Thoracic aorta (tissue), 2 donors: Measurements from ENCODE around the gene ITGAE. TPM values are rescaled to one million over a fixed set of nuclear protein-coding genes. Genes with fewer than 3 reads are reported as not detected.

Experiments used
- ATAC-seq: fragments of 150-250 bp; one replicate; pipeline ENCODE4 v1.8.0; 2017; ENCODE audit warnings: low read depth; ENCODE audit not compliant: insufficient number of reproducible peaks, low FRiP score
- DNase-seq: peaks from one replicate; pipeline ENCODE4 v3.0.0-alpha.2; 2020; ENCODE audit warnings: low spot score
- H3K27ac ChIP-seq, 2 donors: fragments of 200-600 bp; sonication (generic); 1 replicate in 1 of 2; 2 replicates in 1 of 2; pipeline ENCODE4 v1.5.1; 2016; ENCODE audit warnings: mild to moderate bottlenecking in 2 of 2, moderate library complexity in 2 of 2
- H3K27me3 ChIP-seq: fragments of 200-600 bp; sonication (generic); replicated peaks from 2 replicates; pipeline ENCODE4 v1.6.0; 2016; ENCODE audit warnings: mild to moderate bottlenecking; ENCODE audit not compliant: insufficient read depth
- H3K36me3 ChIP-seq: fragments of 200-600 bp; sonication (generic); one replicate; pipeline ENCODE4 v1.5.1; 2016
- H3K4me1 ChIP-seq, 2 donors: fragments of 200-600 bp; sonication (generic); 1 replicate in 1 of 2; 2 replicates in 1 of 2; pipeline versions ENCODE4 v1.5.1 to v1.6.0; 2016; ENCODE audit warnings: low read depth in 2 of 2, mild to moderate bottlenecking in 1 of 2; ENCODE audit not compliant: control insufficient read depth in 1 of 2
- H3K4me3 ChIP-seq: fragments of 200-600 bp; sonication (generic); 2 replicates; pipeline ENCODE4 v1.5.1; 2016; ENCODE audit warnings: mild to moderate bottlenecking
- H3K9me3 ChIP-seq: fragments of 200-600 bp; sonication (generic); 2 replicates; pipeline ENCODE4 v1.5.1; 2016
- total RNA-seq, 2 donors: library from RNA; depleted of rRNA; stranded (reverse); fragments of >200 nt; gene quantifications; one replicate each; pipeline versions ENCODE4 v1.1.0 to v1.2.3, GENCODE V29; 2016
- TF ChIP-seq, protein P1 (sequence below): fragments of 200-600 bp; sonication (generic); IDR thresholded peaks from one replicate; pipeline ENCODE4 v1.5.1; 2019; ENCODE audit warnings: antibody characterized with exemption

Gene ITGAE
- total RNA-seq, 2 donors from 2014 or later: 4.2 to 23.4 TPM

DNA sequence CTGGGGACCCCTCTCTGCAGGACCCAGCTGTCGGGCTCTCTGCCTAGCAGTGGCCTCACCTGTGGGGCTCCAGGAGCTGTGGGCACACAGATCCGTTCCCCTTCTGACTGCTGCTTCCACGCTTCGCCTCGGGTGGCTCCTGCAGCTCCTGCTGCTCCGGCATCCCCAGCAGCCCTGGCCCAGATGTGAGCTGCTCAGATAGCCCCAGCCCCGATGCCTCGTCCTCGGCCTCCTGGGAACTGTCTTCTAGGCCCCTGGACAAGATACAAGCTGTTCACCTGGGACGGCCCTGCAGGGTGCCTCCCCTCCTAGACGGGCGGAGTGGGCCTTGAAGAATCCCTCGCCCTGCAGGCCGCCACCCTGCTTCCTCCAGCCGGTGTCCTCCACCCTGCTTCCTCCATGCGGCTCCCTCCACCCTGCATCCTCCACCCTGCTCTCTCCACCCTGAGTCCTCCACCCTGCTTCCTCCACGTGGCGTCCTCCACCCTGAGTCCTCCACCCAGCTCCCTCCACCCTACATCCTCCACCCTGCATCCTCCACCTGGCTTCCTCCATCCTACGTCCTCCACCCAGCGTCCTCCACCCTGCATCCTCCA is 121.4 kb downstream of the ITGAE start:
- Histone ChIP-seq H3K27me3 (no peaks in the 10 kb centered on the region), H3K9me3 (no peaks in the 10 kb centered on the region), H3K4me1 (no peaks in the 10 kb centered on the region), H3K27ac (no peak overlapping the region), H3K36me3 (no peaks in the 10 kb centered on the region), H3K4me3 (no peak overlapping the region)
- ATAC-seq (no peak), DNase-seq (no peak)
- TF ChIP-seq, protein P1, sequence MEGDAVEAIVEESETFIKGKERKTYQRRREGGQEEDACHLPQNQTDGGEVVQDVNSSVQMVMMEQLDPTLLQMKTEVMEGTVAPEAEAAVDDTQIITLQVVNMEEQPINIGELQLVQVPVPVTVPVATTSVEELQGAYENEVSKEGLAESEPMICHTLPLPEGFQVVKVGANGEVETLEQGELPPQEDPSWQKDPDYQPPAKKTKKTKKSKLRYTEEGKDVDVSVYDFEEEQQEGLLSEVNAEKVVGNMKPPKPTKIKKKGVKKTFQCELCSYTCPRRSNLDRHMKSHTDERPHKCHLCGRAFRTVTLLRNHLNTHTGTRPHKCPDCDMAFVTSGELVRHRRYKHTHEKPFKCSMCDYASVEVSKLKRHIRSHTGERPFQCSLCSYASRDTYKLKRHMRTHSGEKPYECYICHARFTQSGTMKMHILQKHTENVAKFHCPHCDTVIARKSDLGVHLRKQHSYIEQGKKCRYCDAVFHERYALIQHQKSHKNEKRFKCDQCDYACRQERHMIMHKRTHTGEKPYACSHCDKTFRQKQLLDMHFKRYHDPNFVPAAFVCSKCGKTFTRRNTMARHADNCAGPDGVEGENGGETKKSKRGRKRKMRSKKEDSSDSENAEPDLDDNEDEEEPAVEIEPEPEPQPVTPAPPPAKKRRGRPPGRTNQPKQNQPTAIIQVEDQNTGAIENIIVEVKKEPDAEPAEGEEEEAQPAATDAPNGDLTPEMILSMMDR: no peak

DNA sequence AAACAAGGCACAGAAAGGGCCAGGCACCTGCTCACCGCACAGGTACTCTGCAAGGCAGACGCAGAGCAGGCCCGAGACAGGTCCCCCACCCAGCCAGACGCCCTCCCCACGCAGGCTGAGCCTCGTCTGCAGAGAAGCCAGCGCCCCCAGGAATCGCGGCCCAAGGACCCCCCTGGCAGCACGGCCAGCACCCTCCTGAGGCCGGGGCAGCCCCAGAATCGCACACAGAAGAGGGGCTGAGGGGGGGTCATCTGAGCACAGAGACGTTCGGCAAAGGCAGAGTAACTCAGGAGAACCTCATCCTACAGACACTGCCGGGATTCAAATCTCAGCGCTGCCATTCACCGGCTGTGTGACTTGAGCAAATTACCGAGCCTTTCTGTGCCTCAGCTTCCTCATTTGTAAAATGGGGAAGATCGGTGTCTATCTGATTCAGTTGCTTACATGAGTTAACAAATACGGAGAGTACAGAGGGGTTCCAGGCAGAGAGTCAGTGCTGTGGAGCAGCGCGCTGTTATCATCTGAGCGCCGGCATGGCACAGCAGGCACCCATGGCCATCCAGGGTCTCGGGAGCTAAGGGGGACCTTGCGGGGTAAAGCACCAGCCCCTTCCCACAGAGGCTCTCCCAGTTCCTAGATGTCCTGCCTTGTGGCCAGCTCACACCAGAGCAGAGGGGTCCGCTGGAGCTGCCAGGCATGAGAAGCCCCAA is 122.0 kb downstream of the ITGAE start:
- ATAC-seq (no peak), DNase-seq (no peak)
- no peak overlapping the region for H3K4me3 ChIP-seq
- H3K27ac ChIP-seq: no peak overlapping the region
- TF ChIP-seq, protein P1: no peak
- H3K27me3 ChIP-seq: no peaks in the 10 kb centered on the region
- H3K4me1 ChIP-seq: no peaks in the 10 kb centered on the region
- H3K9me3 ChIP-seq: no peaks in the 10 kb centered on the region
- H3K36me3 ChIP-seq: no peaks in the 10 kb centered on the region

DNA sequence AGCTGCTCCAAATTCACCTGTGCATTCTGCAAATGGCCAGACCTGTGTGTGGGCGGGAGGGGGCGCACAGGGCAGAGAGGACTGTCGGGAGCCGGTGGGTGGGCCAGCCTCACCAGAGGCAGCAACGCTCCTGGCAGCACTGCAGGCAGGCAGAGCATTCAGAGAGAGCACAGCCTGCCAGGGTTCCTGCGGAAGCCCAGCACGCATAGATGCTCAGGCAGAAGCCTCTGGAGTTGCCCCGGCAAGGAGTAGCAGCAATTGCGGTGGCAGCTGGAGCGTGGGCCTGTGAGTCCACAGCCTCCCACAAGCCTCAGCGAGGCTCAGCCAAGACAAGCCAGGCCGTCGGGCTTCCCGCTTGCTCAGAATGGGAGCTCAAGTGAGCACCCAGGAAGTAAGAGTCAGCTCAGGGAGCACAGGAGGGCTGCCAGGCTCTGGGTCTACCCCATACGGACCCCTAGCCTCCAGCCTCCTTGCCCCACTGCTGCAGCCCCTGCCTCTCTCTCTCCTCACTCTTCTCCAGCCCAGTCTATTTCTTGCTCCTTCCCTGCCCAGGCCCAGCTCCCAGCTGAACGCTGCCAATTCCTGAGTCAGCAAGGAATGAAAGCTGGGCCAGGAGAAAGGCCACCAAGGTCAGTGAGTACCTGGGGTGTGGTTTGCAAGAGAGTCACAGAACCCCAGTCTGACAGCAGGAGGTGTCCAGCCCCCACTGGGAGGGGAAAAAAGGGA is 122.7 kb downstream of the ITGAE start:
- Histone ChIP-seq H3K4me3 (no peak overlapping the region), H3K36me3 (no peaks in the 10 kb centered on the region), H3K9me3 (no peaks in the 10 kb centered on the region), H3K27ac (no peak overlapping the region), H3K4me1 (no peaks in the 10 kb centered on the region), H3K27me3 (no peaks in the 10 kb centered on the region)
- no peak for ATAC-seq
- TF ChIP-seq, protein P1: no peak
- no peak for DNase-seq

DNA sequence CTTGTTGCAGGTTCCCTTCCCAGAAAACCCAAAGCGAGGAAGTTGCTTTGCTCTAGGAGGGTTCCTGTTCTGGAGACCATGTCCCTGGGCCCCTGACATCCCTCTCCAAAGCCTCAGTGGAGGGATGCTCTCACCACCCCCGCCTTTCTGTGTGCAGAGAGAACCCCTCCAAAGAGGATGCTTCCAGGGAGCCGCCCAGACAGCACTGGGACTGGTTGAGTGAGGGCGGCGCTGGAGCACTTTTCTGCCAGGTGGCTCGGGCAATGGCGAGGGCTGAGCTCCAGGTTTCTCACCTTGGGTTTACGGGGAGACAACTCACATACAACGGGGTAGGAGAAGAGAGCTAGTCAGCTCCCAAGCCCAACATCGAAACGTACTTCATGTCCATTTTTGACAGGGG is 125.1 kb downstream of the ITGAE start:
- no peaks in the 10 kb centered on the region for H3K4me1 ChIP-seq
- no peak overlapping the region for H3K27ac ChIP-seq
- TF ChIP-seq, protein P1: no peak
- DNase-seq (no peak), ATAC-seq (no peak)
- H3K9me3 ChIP-seq: no peaks in the 10 kb centered on the region
- H3K36me3 ChIP-seq: no peaks in the 10 kb centered on the region
- H3K27me3 ChIP-seq: no peaks in the 10 kb centered on the region
- H3K4me3 ChIP-seq: no peak overlapping the region

DNA sequence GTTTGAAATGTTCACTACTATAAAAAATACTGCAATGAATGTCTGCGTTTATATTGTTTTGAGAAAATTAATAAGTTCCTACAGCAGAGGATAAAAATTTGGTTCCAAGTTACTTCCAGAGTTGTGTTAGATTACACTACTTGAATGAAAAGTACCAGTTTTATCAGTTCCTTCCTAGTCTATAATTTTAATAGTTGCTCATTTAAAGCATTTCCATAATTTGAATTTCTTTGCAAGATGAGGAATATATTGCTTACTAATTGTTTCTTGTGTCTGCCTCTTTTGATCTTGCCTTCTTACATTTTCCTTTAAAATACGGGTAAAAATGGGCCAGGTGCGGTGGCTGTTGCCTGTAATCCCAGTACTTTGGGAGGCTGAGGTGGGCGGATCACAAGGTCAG is 128.4 kb downstream of the ITGAE start:
- DNase-seq: no peak
- H3K36me3 ChIP-seq: no peaks in the 10 kb centered on the region
- peaks cover 9 to 18% of the 10 kb centered on the region in 2 donors for H3K4me1 ChIP-seq
- TF ChIP-seq, protein P1: no peak
- no peaks in the 10 kb centered on the region for H3K9me3 ChIP-seq
- no peak for ATAC-seq
- no peak overlapping the region for H3K4me3 ChIP-seq
- no peaks in the 10 kb centered on the region for H3K27me3 ChIP-seq
- no peak overlapping the region for H3K27ac ChIP-seq
